DND-41 (cell line): ENCODE data around the gene ARPC4.

Experiments used
- EZH2 ChIP-seq: IDR thresholded peaks from 3 replicates; pipeline ENCODE4 v1.6.1; 2012; ENCODE audit warnings: borderline replicate concordance, low read depth, mild to moderate bottlenecking, moderate library complexity, low read length, inconsistent platforms; ENCODE audit not compliant: severe bottlenecking
- TF ChIP-seq, protein P1 (sequence below): IDR thresholded peaks from 2 replicates; pipeline ENCODE4 v1.5.1; 2012; ENCODE audit warnings: borderline replicate concordance, low read length, moderate library complexity, mild to moderate bottlenecking; ENCODE audit not compliant: poor library complexity, severe bottlenecking; ENCODE audit errors: extremely low read depth

DNA sequence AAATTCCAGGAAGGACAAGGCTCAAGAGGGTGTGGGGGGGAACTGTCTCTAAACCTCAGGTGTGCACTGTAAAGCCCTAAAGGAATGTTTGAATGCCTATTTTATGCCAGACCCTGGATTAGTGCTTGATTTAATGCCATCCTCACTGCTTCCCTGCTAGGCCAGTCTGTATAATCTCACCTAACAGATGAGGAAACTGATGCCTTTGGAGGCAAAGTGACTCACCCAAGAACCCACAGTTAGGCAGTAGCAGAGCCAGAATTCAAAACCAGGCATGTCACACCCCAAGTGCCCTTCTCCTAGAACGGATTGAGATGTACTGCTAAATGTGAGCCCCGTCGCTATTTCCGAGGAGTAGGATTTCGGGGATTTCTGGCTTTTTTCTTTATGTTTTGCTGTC lies 31.0 kb upstream of the ARPC4 start:
- TF ChIP-seq, protein P1, sequence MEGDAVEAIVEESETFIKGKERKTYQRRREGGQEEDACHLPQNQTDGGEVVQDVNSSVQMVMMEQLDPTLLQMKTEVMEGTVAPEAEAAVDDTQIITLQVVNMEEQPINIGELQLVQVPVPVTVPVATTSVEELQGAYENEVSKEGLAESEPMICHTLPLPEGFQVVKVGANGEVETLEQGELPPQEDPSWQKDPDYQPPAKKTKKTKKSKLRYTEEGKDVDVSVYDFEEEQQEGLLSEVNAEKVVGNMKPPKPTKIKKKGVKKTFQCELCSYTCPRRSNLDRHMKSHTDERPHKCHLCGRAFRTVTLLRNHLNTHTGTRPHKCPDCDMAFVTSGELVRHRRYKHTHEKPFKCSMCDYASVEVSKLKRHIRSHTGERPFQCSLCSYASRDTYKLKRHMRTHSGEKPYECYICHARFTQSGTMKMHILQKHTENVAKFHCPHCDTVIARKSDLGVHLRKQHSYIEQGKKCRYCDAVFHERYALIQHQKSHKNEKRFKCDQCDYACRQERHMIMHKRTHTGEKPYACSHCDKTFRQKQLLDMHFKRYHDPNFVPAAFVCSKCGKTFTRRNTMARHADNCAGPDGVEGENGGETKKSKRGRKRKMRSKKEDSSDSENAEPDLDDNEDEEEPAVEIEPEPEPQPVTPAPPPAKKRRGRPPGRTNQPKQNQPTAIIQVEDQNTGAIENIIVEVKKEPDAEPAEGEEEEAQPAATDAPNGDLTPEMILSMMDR: no peak
- TF ChIP-seq EZH2: no peak
